ENCODE data around the gene ARID1B. TPM values are rescaled to one million over a fixed set of nuclear protein-coding genes. Genes with fewer than 3 reads are reported as not detected.

ARID1B gene
- total and polyA plus RNA-seq, 4 donors, result 7.0 to 49.0 (median 24.2) TPM

- H3K27ac ChIP-seq (ENCODE audit: low read depth in 1 of 2, low read length in 2 of 2), result no peak overlapping the region
- H3K9me3 ChIP-seq (ENCODE audit: control insufficient read depth in 4 of 4, low read length in 3 of 4), result no peaks in the 10 kb centered on the region
- H3K4me3 ChIP-seq (ENCODE audit: low read depth in 1 of 3, low read length in 3 of 3), result no peak overlapping the region
- no peaks in the 10 kb centered on the region for H3K36me3 ChIP-seq (ENCODE audit: control insufficient read depth in 4 of 4, insufficient read depth in 3 of 4, low read depth in 1 of 4, low read length in 3 of 4)
- no peak overlapping the region for H3K9ac ChIP-seq (ENCODE audit: low read depth in 1 of 2, low read length in 2 of 2)
- DNase-seq (ENCODE audit: low spot score), result no peak
- TF ChIP-seq JUND (IDR thresholded peaks at IDR 0.05) (no peak), RXRA (IDR thresholded peaks at IDR 0.05) (no peak), FOXA1 (IDR thresholded peaks at IDR 0.05) (no peak), NR2F2 (IDR thresholded peaks at IDR 0.05) (no peak), TAF1 (conservative IDR thresholded peaks at IDR 0.05) (no peak), EGR1 (IDR thresholded peaks at IDR 0.05; ENCODE audit: low read depth in 2 of 2) (no peak), HNF4G (IDR thresholded peaks at IDR 0.05) (no peak), YY1 (IDR thresholded peaks at IDR 0.05) (no peak), GABPA (IDR thresholded peaks at IDR 0.05 in 1 of 2, conservative IDR thresholded peaks at IDR 0.05 in 1 of 2) (no peak), RAD21 (IDR thresholded peaks at IDR 0.05) (no peak), REST (IDR thresholded peaks at IDR 0.05) (no peak), FOXA2 (IDR thresholded peaks at IDR 0.05) (no peak), HNF4A (conservative IDR thresholded peaks at IDR 0.05) (no peak), ZBTB33 (IDR thresholded peaks at IDR 0.05) (no peak), ATF3 (IDR thresholded peaks at IDR 0.05) (no peak), MAX (IDR thresholded peaks at IDR 0.05) (no peak), CTCF (IDR thresholded peaks at IDR 0.05; ENCODE audit: low read depth, low read length, missing input control) (no peak), SP1 (IDR thresholded peaks at IDR 0.05) (no peak)
- no peaks in the 10 kb centered on the region for H3K27me3 ChIP-seq (ENCODE audit: control insufficient read depth in 4 of 4, insufficient read depth in 4 of 4, low read length in 3 of 4)
- H3K4me1 ChIP-seq (ENCODE audit: control insufficient read depth in 4 of 4, insufficient read depth in 4 of 4, low read length in 3 of 4), result peaks cover 0 to 16% (median 11%) of the 10 kb centered on the region in 4 donors
Measured at GRCh38 chr6:157017861-157018260, 240.7 kb downstream of the ARID1B start.

Data from liver (tissue), 9 donors.